Right lobe of liver (tissue), 4 donors: ENCODE results near the gene SCYGR6.

Source experiments
- CTCF ChIP-seq, 4 donors: fragments of 200-600 bp in 3 of 4; fragments of 450-650 bp in 1 of 4; IDR thresholded peaks; one replicate each; pipeline versions ENCODE4 v1.5.1 to v1.8.0; 2016 to 2022; ENCODE audit warnings: antibody characterized with exemption in 4 of 4, mild to moderate bottlenecking in 2 of 4
- POLR2A ChIP-seq: fragments of 450-650 bp; IDR thresholded peaks from one replicate; pipeline ENCODE4 v1.6.1; 2017; ENCODE audit warnings: antibody characterized with exemption, mild to moderate bottlenecking
- donor health status: DM: no; HTN: no; CAD: no.
- donor health status: DM: no; HTN: no; CAD: no.
- donor health status: DM: no; HTN: yes; CAD: no.

GRCh38 chr2:227761740-227762476, 37.4 kb upstream of the SCYGR6 start:
- TF ChIP-seq POLR2A (no peak), CTCF (IDR thresholded peaks at IDR 0.05) (no peak)
